Endodermal cell (in vitro differentiated cells): ENCODE data around the gene DNM3. TPM values are rescaled to one million over a fixed set of nuclear protein-coding genes. Genes with fewer than 3 reads are reported as not detected.

Experiments
- DNase-seq: peaks from one replicate; pipeline ENCODE4 v3.0.0-alpha.2; 2017
- H3K27ac ChIP-seq: 2 replicates; pipeline ENCODE4 v1.5.1; 2013; ENCODE audit warnings: mild to moderate bottlenecking, low read depth, low read length, moderate library complexity
- H3K27me3 ChIP-seq: 2 replicates; pipeline ENCODE4 v1.6.1; 2013; ENCODE audit warnings: mild to moderate bottlenecking, low read length, moderate library complexity; ENCODE audit not compliant: insufficient read depth, control insufficient read depth, poor library complexity, severe bottlenecking
- H3K36me3 ChIP-seq: 2 replicates; pipeline ENCODE4 v1.7.0; 2013; ENCODE audit warnings: mild to moderate bottlenecking, low read length, moderate library complexity; ENCODE audit not compliant: control insufficient read depth, insufficient read depth
- H3K4me1 ChIP-seq: one replicate; pipeline ENCODE4 v1.7.0; 2013; ENCODE audit warnings: low read length; ENCODE audit not compliant: control insufficient read depth, insufficient read depth
- H3K4me3 ChIP-seq: 2 replicates; pipeline ENCODE4 v1.5.1; 2013; ENCODE audit warnings: mild to moderate bottlenecking, low read length, moderate library complexity
- H3K9ac ChIP-seq: 2 replicates; pipeline ENCODE4 v1.6.1; 2013; ENCODE audit warnings: mild to moderate bottlenecking, low read length, moderate library complexity; ENCODE audit not compliant: poor library complexity, severe bottlenecking; ENCODE audit errors: extremely low read depth
- H3K9me3 ChIP-seq: 2 replicates; pipeline ENCODE4 v1.6.1; 2013; ENCODE audit warnings: mild to moderate bottlenecking, low read length, moderate library complexity; ENCODE audit not compliant: control insufficient read depth
- H3K27ac Mint-ChIP-seq: 2 replicates; pipeline ENCODE4 v1.8.0; 2020; ENCODE audit warnings: mixed read lengths
- H3K27me3 Mint-ChIP-seq: 2 replicates; pipeline ENCODE4 v1.8.0; 2021; ENCODE audit warnings: mild to moderate bottlenecking, mixed read lengths; ENCODE audit not compliant: insufficient read depth
- H3K36me3 Mint-ChIP-seq: 2 replicates; pipeline ENCODE4 v1.8.0; 2020; ENCODE audit warnings: low read depth, mixed read lengths
- H3K4me1 Mint-ChIP-seq: 2 replicates; pipeline ENCODE4 v1.8.0; 2020; ENCODE audit warnings: mixed read lengths
- H3K4me3 Mint-ChIP-seq: 2 replicates; pipeline ENCODE4 v1.8.0; 2020; ENCODE audit warnings: mild to moderate bottlenecking, moderate library complexity, mixed read lengths
- H3K9me3 Mint-ChIP-seq: 2 replicates; pipeline ENCODE4 v1.8.0; 2020; ENCODE audit warnings: mild to moderate bottlenecking, mixed read lengths
- WGBS, 2 experiments: methylation state at CpG; one replicate each; pipeline versions ENCODE4 v1.1.5 to v1.1.7; 2013; ENCODE audit warnings: missing lambda C conversion rate in 2 of 2, mixed read lengths in 1 of 2; ENCODE audit not compliant: insufficient coverage in 1 of 2, insufficient read length in 1 of 2; 5-methylcytosine and 5-hydroxymethylcytosine counted together
- total RNA-seq, 2 donors: library from RNA; stranded (reverse); fragmentation: NEBNext Ultra II Directional in 1 of 2; extraction: Animal tissue kit (Norgen Biotek cat#: 25700) in 1 of 2; gene quantifications; 2 replicates in 1 of 2; 3 replicates in 1 of 2; pipeline ENCODE4 v1.2.1, GENCODE V29; 2021
- TF ChIP-seq, protein P1 (sequence below): fragments of 200-600 bp; sonication (generic); conservative IDR thresholded peaks from 2 replicates; pipeline ENCODE4 v1.5.0; 2021; ENCODE audit warnings: antibody characterized with exemption, mild to moderate bottlenecking

The DNM3 gene
- total RNA-seq, 2 donors from 2014 or later = 0.53 to 1.8 TPM

GRCh38 chr1:171855381-171855780, 14.1 kb downstream of the DNM3 start:
- no peaks in the 10 kb centered on the region for H3K9me3 ChIP-seq
- no peak overlapping the region for H3K9ac ChIP-seq
- Mint-ChIP-seq H3K36me3 (no peaks in the 10 kb centered on the region), H3K27ac (no peak overlapping the region), H3K27me3 (no peaks in the 10 kb centered on the region), H3K9me3 (no peaks in the 10 kb centered on the region), H3K4me3 (no peak overlapping the region), H3K4me1 (no peaks in the 10 kb centered on the region)
- no peak overlapping the region for H3K27ac ChIP-seq
- TF ChIP-seq, protein P1, sequence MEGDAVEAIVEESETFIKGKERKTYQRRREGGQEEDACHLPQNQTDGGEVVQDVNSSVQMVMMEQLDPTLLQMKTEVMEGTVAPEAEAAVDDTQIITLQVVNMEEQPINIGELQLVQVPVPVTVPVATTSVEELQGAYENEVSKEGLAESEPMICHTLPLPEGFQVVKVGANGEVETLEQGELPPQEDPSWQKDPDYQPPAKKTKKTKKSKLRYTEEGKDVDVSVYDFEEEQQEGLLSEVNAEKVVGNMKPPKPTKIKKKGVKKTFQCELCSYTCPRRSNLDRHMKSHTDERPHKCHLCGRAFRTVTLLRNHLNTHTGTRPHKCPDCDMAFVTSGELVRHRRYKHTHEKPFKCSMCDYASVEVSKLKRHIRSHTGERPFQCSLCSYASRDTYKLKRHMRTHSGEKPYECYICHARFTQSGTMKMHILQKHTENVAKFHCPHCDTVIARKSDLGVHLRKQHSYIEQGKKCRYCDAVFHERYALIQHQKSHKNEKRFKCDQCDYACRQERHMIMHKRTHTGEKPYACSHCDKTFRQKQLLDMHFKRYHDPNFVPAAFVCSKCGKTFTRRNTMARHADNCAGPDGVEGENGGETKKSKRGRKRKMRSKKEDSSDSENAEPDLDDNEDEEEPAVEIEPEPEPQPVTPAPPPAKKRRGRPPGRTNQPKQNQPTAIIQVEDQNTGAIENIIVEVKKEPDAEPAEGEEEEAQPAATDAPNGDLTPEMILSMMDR = no peak
- H3K36me3 ChIP-seq = no peaks in the 10 kb centered on the region
- no peak overlapping the region for H3K4me3 ChIP-seq
- DNase-seq = no peak
- H3K27me3 ChIP-seq = no peaks in the 10 kb centered on the region
- H3K4me1 ChIP-seq = no peaks in the 10 kb centered on the region
- no CpG with 5 or more reads among the region's 1 CpG for WGBS, 2 experiments

GRCh38 chr1:171858696-171859095, 17.4 kb downstream of the DNM3 start:
- no peak overlapping the region for H3K27ac ChIP-seq
- Mint-ChIP-seq H3K4me1 (no peaks in the 10 kb centered on the region), H3K9me3 (no peaks in the 10 kb centered on the region), H3K4me3 (no peak overlapping the region), H3K27ac (no peak overlapping the region), H3K27me3 (no peaks in the 10 kb centered on the region), H3K36me3 (no peaks in the 10 kb centered on the region)
- TF ChIP-seq, protein P1 = no peak
- no peak overlapping the region for H3K4me3 ChIP-seq
- no peak overlapping the region for H3K9ac ChIP-seq
- H3K9me3 ChIP-seq = no peaks in the 10 kb centered on the region
- H3K27me3 ChIP-seq = no peaks in the 10 kb centered on the region
- no peaks in the 10 kb centered on the region for H3K36me3 ChIP-seq
- WGBS, 2 experiments = 89 to 96% methylated on average over 3 of the region's 3 CpGs
- H3K4me1 ChIP-seq = no peaks in the 10 kb centered on the region
- DNase-seq = no peak

GRCh38 chr1:171860696-171861095, 19.4 kb downstream of the DNM3 start:
- no peak overlapping the region for H3K4me3 Mint-ChIP-seq
- H3K4me1 Mint-ChIP-seq = no peaks in the 10 kb centered on the region
- no peaks in the 10 kb centered on the region for H3K27me3 Mint-ChIP-seq
- H3K9me3 ChIP-seq = no peaks in the 10 kb centered on the region
- H3K36me3 Mint-ChIP-seq = no peaks in the 10 kb centered on the region
- 67 to 71% methylated on average over 1 of the region's 1 CpG for WGBS, 2 experiments
- H3K27ac ChIP-seq = no peak overlapping the region
- TF ChIP-seq, protein P1 = no peak
- no peak for DNase-seq
- no peaks in the 10 kb centered on the region for H3K36me3 ChIP-seq
- no peaks in the 10 kb centered on the region for H3K4me1 ChIP-seq
- H3K9ac ChIP-seq = no peak overlapping the region
- no peak overlapping the region for H3K4me3 ChIP-seq
- no peak overlapping the region for H3K27ac Mint-ChIP-seq
- H3K9me3 Mint-ChIP-seq = no peaks in the 10 kb centered on the region
- no peaks in the 10 kb centered on the region for H3K27me3 ChIP-seq
